ENCODE data around the gene PER1.

The PER1 gene

DNA sequence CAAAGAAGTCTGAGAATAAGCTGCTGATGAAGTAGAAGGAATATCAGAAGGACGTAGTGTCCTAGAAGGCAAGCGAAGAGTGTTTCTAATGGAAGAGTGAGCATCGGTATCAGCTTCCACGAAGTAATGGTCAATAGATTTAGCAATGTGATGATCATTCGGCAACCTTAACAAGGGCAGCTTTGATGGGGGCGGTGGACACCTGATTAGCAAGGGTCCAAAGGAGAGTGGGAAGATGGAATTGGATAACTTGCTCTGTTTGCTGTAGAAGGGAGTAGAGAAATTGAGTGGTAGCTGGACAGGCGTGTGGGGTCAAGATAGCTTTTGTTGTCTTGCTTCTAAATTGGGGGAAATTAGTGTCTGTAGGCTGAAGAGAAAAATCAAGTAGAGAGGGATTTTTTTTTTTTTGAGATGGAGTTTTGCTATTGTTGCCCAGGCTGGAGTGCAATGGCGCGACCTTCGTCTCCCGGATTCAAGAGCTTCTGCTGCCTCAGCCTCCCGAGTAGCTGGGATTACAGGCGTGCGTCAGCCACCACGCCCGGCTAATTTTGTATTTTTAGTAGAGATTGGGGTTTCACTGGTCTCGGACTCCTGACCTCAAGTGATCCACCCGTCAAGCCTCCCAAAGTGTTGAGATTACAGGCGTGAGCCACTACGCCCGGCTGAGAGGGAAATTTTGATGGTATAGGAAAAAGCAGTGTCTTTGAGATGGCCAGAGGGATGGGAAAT, 14.4 kb downstream of the PER1 start:
- no peak for DNase-seq

DNA sequence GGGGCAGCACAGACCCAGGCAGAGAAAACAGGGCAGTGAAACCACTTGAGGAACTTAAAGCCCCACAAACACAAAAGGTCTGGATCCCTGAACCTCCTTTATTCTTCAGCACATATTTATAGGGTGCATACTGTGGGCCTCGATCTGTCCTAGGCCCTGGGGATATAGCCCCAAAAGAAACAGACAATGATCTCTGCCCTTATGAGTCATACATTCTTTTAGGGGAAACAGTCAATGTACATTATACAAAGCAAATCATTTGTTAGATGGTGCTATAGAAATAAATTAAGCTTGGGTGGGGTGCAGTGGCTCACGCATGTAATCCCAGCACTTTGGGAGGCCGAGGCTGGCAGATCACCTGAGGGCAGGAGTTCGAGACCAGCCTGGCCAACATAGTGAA, 18.3 kb downstream of the PER1 start:
- no peak for DNase-seq

DNA sequence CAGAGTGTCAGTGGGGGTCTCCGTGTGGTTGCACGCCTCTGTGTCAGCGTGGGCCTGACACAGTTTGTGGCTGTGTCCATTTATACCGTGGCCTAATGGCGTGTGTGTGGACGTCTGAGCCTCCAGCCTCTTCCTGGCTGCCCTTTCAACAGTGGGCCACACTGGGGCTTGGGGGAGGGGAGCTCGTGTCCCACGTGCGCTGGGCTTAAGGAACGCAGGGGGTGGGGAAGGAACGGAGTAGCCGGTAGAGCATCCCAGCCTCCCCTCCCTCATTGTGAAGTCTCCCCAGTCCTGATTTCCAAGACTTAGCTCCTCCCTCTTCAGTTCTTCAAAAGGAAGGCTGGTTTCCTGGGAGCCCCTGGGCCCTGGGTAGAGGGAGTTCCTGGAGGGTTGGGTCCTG, 18.8 kb downstream of the PER1 start:
- peak; percentile 45 for DNase-seq

DNA sequence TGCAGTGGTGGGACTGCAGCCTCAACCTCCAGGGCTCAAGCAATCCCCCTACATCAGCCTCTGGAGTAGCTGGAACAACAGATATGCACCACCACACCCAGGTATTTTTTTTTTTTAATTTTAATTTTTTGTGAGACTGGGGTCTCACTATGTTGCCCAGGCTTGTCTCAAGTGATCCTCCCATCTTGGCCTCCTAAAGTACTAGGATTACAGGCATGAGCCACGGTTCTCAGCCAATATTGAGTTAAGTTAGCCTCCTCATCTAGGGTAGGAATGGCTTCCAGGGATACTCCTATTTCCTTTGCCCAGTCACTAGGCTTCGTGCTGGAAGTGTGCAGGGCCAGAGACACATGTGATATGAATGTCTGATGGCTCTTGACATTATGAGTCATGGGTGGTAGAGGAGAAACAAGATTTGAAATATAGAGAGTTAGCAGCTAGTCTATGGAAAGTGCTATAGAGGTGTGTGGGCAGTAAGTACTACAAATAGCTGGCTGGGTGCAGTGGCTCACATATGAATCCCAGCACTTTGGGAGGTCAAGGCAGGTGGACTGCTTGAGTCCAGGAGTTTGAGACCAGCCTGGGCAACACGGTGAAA, 20.3 kb downstream of the PER1 start:
- DNase-seq: no peak

DNA sequence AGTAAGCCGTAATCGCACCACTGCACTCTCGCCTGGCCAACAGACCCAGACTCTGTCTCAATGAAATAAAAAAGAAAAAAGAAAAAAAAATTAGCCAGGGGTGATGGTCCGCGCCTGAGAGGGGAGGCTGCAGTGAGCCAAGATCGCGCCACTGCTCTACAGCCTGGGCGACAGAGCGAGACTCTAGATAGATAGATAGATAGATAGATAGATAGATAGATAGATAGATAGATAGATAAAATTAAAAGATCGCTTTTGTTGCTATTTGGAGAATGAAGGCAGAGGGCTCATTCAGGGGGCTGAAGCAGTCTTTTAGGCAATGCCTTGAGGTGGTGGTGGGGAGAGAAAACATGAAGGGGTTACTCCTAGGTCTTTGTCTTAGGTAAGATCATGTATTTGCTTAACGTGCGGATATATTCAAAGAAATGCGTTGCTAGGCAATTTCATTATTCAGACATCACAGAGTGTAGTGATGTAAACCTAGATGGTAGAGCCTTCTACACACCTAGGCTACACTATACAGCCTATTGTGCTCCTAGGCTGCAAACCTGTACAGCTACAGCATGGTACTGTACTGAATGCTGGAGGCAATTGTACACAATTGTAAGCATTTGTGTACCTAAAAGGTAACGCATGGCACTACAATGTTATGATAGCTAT, 23.9 kb downstream of the PER1 start:
- no peak for DNase-seq

DNA sequence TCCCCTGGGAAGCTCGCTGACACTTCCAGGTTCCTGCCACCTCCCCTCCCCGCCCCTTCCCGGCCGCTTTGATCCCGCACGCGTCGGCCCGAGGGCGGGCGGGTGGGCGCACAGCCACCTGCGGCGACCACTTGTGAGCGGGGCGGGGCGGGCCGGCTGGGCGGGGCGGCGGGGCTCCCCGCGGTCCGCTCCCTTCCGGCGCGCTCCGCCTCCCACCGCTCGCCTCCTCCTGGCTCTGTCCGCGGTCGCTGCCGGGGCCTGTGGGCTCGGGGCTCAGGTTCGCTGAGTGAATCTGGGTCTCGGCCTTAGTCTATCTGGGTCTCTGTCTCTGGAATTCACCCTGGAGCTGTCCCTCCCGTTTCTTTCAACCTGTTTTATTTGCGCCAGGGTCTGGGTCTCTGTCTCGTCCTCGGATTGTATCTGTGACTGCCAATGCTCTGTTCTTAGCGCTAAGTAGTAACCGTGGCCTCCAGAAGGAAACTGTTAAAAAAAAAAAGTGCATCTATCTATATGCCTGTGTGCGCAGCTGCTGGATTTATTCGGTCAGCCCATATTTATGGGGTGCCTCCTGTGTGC, 25.6 kb downstream of the PER1 start:
- peak; percentile 89 for DNase-seq

DNA sequence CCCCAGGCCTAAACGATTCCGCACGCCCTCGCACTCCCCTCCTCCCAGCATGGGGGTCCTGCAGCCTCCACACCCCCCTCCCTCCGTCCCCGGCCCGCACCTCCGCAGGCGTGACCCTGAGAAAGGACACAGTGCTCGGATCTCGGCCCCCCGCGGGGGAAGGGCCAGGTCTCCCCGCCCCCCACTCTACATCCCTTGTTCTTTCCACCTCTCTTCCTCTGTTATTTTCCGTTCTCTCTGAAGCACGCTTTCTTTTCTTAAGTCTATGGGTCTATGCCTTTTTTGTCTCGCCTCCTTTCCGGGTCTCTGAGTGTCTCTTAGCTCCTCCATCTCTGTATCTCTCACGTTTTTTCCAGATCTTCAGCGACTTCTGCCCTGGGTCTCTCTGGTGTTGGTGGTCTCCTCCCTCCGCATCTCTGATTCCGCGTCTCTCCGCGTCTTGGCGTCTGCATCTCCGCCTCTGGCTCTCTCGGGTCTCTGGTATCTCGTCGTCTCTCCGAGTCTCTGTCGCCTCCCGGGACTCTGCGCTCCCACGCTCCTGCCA, 26.2 kb downstream of the PER1 start:
- peak; percentile 89 for DNase-seq

DNA sequence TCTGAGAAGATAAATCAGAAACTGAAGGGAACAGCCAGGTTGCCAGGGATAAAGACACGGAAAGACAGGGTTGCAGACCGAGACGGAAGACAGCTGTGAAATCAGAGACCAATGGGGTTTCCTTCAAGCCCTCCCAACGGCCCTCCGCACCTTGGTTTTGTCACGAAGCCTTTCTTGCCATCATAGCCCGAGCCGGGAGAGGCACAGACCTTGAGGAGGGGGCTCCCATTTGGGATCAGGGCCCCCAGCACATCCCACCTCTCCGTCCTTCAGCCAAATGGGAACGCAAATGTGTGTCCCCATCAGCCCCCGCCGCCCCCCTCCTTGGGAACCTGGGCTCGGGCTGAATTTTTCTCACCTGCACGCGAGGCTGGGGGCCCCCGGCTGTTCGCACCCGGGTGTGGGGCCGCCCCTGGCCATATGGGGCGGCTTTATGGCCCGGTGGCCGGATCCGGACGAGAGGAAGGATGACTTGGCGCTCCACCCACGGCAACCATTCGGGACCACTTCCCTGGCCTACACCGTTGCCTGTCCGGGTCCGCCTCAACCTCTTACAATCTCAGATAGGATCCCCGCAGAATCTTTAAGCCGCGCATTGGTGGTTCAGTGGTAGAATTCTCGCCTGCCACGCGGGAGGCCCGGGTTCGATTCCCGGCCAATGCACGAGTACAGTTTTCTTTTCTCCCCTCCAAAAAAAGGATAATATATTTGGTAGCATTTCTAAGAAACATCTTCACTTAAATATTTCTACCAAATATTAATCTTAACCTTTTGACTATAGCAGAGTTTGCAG, 26.9 kb downstream of the PER1 start:
- peak; percentile 95 for DNase-seq

DNA sequence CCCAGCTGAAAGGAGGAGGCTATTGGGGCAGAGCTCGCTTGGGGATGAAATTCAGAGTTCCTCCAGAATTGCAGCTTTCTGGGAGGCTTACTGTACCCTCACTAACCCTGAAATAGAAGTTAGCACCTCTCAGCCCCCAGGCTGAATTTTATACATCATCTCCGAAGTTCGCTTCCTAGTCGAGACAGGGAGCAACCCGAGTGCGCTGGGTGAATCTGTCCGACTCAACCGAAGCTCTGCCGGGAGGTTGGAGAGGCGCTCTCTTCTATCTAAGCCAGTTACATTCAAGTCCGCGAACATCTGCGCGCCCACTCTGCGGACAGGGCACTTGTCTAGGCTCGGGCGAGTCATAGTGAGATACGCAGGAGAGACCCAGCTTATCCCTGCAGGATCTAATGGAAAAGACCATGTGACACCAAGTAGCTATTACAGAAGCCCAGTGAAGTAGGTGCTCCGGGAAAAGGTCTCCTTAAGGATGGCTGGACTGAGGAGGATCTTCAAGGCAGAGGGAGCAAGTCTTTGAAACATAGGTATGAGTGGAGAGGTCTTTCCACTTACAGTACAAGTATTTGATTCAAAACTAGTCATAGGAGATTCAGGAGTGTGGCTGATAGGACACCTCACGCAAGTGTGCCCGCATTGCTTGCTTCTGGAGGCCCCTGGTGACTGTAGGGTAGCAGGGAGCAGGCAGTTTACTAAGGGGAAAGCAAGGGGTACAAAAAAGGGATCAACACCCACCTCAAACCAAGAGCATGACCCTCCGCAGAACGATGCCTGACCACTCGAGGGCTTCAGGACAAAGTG, 27.7 kb downstream of the PER1 start:
- peak; percentile 76 for DNase-seq

DNA sequence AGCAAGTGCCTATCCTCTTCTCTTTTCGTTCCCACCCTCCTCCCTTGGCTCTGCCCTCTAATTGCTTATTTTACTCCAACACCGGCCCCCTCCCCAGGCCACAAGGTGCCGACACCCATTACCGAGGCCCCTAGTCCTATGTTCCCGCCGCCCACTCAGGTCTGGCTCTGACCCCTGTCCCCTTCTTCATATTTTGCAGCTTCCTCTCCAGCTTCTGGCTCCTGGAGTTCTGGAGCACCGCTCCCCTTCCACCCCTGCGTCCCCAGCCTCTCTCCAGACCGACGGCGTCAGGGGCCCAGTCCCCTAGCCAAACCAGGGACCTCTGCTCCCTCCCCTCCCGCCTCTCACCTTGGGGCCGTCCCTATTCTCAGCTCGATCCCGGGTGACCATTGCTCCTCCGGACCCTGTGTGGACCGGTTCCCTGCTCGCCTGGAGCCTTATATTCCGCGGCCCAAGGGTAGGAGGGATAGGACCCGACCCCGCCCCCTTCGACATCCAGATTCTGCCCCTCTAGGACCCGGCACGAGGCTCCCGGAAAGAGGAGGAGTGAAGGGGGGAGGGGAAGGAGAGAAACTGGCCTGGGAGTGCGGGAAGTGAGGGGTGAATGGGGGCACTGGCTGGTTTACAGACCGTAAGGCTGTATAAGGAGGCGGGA, 28.4 kb downstream of the PER1 start, which contains the start of gene HES7:
Gene HES7, minus strand, starts transcription at position 412 of the 655 bp plus-strand sequence. Its CDS starts 22 bp downstream, at position 390.
- peak; percentile 89 for DNase-seq

DNA sequence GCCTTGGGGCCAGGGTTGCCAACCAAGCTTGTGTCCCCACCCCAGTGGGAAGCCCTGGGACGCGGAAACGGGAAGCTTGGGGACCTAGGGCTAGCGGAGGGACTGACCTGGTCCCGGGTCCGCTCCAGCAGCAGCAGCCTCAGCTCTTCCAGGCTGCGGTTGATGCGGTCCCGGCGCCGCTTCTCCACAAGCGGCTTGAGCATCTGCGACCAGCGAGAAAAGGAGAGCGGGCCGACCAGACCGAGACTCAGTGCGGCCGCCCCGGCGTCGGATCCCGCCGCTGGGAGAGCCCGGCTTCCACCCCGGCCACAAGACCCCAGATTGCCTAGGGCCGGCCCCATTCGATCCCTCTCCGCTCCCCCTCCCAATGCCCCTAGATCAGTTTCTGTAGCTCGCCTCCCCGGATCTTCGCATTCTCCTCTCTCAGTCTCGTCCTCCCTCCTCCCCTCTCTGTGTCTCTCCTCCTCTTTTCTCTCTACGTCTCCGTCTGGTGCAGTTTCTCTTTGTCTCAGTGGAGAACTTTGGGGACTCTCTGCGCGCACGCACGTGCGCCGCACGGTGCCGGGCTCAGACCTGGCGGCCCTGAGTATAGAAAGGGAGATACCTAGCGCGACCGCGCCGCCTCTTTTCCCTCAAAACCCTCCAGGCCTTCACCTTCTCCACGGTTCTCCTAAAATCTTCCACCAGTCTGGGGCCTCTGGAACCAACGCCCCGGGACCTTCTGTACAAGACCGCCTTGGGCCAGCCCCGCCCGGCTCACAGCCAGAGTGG, 29.1 kb downstream of the PER1 start:
- peak; percentile 63 for DNase-seq

DNA sequence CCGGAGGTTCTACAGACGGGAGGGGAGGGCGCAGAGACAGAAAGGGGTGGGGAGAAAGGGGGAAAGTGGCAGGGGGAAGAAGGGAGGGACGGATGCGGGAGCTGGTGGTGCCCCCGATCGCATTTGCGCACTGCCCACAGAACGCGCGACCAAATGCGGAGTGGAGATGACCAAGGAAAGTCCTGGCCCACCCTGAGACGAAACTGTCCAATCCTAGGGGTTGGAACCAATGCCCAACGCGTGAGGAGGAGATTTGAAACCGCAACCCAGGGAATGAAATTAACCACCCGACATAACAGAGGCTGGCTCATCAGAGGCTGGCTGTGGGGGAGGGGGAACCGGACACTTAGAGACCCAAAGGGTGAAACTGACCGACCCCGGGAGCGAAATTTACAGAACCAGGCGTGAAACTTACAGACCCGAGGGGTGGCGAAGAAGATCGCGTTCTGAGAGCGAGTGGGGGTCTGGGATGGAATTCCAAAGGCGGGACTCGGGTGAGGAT, 29.7 kb downstream of the PER1 start:
- peak; percentile 63 for DNase-seq

DNA sequence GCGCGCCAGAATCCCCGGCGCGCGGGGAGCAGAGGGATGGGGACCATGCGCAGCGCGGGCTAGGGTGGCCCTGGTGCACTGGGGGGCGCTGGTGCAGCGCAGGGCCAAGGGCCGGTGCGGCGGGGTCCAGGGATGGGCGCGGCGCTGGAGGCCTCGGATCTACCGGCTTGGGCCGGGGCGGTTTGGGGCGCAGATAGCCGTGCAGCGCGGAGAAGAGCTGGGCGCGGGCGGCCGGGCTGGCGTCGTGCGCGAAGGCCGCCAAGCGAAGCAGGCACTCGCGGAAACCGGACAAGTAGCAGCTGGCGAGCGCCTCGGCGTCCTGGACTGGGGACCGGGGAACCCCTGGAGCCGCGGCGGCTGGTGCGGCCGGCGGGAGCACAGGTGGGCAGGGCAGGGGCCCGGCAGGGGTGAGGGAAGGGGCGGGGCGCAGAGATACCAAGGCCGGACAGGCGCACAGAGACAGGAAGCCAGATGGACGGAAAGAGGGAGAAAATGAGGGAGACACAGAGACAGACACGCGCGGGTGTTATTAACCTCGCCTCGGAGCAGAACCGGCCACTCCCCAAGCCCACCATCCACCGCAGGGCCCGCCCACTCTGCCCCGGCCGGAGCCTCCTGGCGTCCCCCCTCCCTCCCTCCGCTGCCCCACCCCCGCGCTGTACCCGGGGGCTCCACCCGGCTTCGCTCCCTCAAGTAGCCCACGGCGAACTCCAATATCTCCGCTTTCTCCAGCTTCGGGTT, 30.4 kb downstream of the PER1 start:
- DNase-seq: peak; percentile 85

DNA sequence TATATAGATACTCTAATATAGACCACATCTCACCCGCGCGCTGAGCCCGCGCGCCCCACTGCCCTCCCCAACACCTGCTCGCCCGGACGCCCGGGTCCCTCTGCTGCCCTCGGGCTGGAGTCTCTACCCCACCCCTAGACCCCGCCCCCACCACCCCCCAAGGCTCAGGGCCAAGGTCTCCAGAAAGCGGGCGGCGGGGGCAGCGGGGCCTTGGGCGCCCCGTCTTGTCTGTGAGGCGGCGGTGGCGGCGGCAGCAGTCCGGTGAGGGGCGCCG, 30.9 kb downstream of the PER1 start:
- DNase-seq: no peak

DNA sequence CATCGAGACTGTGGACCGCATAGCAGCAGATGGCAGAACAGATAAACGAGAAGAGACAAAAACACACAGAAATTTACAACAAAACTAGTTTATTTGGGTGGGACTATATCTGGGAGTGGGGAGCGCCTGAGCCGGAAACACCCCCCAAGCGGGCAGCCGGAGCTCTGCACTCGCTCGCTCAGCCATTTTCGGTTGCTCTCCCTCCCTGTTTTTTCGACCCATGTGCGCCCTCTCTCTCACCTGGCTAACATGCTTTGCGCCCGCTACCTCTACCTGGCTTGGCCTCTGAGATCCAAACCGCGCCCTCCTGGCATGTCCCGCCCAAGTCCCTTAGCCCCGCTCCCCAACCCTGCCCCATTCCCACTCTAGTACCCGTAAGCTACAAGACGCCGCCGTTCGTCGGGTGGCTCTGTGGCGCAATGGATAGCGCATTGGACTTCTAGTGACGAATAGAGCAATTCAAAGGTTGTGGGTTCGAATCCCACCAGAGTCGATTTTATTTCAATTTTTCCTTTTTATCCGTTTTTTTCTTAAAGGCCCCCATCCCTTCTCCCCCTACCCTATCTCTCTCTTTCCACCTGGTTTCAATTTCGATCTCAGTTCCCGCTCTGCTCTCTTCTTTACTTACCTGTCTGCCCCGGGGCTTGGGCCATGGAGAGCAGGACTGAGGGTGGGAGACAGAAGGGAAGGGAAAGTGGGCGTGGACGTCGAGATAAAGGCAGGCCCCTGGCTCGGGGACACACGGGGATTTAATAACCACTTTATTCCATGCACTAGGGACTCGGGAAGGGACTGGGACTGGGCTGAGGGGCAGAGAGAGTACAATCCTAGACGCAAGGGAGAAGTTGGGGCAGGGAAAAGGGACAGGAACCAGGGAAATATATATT, 31.4 kb downstream of the PER1 start:
- DNase-seq: peak; percentile 97

DNA sequence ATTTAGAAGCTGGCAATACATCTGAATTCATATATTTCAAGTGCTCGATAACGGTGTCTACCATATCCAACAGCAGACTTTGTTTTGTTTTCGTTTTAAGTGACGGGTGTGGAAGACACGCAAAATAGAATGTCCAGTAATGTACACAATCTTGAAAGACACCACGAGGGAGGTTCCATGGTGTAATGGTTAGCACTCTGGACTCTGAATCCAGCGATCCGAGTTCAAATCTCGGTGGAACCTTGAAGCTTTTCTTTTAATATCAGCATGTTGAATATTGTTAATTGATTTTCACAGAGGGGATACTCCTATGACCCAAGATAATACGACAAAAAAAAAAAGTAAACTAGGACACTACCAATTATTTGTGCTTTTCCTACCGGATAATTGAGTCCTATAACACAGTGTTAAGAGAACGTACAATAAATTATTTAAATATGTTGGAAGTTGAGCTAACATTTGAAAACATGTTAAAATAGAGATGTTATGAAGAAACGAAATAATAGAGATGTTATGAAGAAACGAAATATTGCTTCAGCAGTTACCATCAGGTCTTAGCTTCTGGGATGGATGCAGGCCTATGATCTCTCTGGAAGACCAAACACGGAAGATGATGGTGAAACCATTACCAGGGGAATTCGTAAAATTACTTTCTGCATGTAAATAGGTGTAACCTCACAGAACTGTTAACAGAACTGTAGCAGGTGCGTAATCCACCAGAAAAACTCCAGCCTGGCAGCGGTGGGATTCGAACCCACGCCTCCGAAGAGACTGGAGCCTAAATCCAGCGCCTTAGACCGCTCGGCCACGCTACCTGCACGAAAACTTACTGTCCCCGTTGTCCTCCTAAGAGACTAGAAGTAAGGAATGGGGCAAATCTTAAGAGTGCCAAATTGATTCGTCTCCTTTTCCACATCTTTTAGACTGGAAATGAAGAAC, 32.4 kb downstream of the PER1 start:
- peak; percentile 98 for DNase-seq
